Pancreas (tissue), 10 donors: ENCODE data around the gene FGF11. TPM values are rescaled to one million over a fixed set of nuclear protein-coding genes. Genes with fewer than 3 reads are reported as not detected.

Experiments
- ATAC-seq, 4 donors: fragments of 200-7000 bp; cut with Tn5 transposase; one replicate each; pipeline versions ENCODE4 v1.8.0 to v1.9.1; 2020; ENCODE audit warnings: mild to moderate bottlenecking in 4 of 4, moderate library complexity in 4 of 4
- DNase-seq, 6 donors: peaks; one replicate each; pipeline ENCODE4 v3.0.0-alpha.2; 2020
- FAIRE-seq: peaks from 2 replicates; lab custom pipeline; 2012; peaks lifted over from hg19 to GRCh38; lab: Jason Lieb, UNC
- H3K27ac ChIP-seq, 4 donors: fragments of 200-600 bp; sonication (generic); 1 replicate in 3 of 4; 2 replicates in 1 of 4; pipeline versions ENCODE4 v1.5.0 to v1.8.0; 2020
- H3K27me3 ChIP-seq, 4 donors: fragments of 200-600 bp; one replicate each; pipeline ENCODE4 v1.8.0; 2021
- H3K36me3 ChIP-seq, 3 donors: fragments of 200-600 bp; sonication (generic) in 1 of 3; one replicate each; pipeline versions ENCODE4 v1.5.0 to v1.8.0; 2020 to 2021
- H3K4me1 ChIP-seq, 3 donors: fragments of 200-600 bp; one replicate each; pipeline ENCODE4 v1.8.0; 2021
- H3K4me3 ChIP-seq, 4 donors: fragments of 200-600 bp; sonication (generic) in 2 of 4; one replicate each; pipeline versions ENCODE4 v1.5.0 to v1.8.0; 2020 to 2021
- H3K9me3 ChIP-seq, 4 donors: fragments of 200-600 bp; one replicate each; pipeline ENCODE4 v1.8.0; 2021
- CTCF ChIP-seq, 4 donors: fragments of 200-600 bp; sonication (generic) in 3 of 4; IDR thresholded peaks; one replicate each; pipeline versions ENCODE4 v1.5.0 to v1.8.0; 2021; ENCODE audit warnings: antibody characterized with exemption in 4 of 4
- WGBS, 2 donors: extraction: QIAGEN DNeasy Blood & Tissue Kit; methylation state at CpG; one replicate each; pipeline ENCODE4 v1.1.7; 2013; 5-methylcytosine and 5-hydroxymethylcytosine counted together
- intact Hi-C, 3 donors: fragments of 100-400 bp; cut with DNase I; formaldehyde crosslinking; loops; one replicate each; pipeline versions ENCODE4 v1.11.1 to v1.14.2; 2022
- polyA plus RNA-seq, 2 donors: library from polyadenylated mRNA; stranded (reverse); fragments of 200-250 nt; gene quantifications; one replicate each; pipeline ENCODE4 v1.2.3, GENCODE V29; 2013
- total RNA-seq, 6 donors: library from RNA; stranded (reverse); fragmentation: NEBNext Ultra II Directional in 4 of 6; extraction: Animal tissue kit (Norgen Biotek cat#: 25700) in 4 of 6; gene quantifications; one replicate each; pipeline versions ENCODE4 v1.2.1 to v1.2.4, GENCODE V29; 2021 to 2023
- donor health status: healthy with polysubstance abuse.
- donor health status: DM: no; HTN: no; CAD: no; lungs with moderate emphysema.
- donor health status: DM: no; HTN: no; CAD: no.
- donor health status: control.
- donor health status: control.
- donor health status: Bipolar disorder and iron deficiency.
- donor health status: DM: yes; HTN: yes; CAD: no.
- donor health status: DM: no; HTN: no; CAD: no.
- donor health status: DM: no; HTN: no; CAD: no.
- donor health status: DM: yes; HTN: yes; CAD: no.

Gene FGF11
- total and polyA plus RNA-seq, 8 donors, result 0.09 to 1.1 (median 0.43) TPM

GRCh38 chr17:7486181-7486580 lies 46.9 kb downstream of the FGF11 start:
- Histone ChIP-seq H3K9me3 (no peaks in the 10 kb centered on the region), H3K36me3 (no peaks in the 10 kb centered on the region), H3K27ac (no peak overlapping the region), H3K27me3 (no peaks in the 10 kb centered on the region), H3K4me3 (peak overlapping the region in 3 of 4 donors; percentile 27 to 68 (median 57)), H3K4me1 (peaks cover 18 to 39% (median 27%) of the 10 kb centered on the region in 3 donors)
- no peak for FAIRE-seq
- no peak for DNase-seq
- 41 to 45% methylated on average over 3 of the region's 3 CpGs for WGBS, 2 donors
- no peak for TF ChIP-seq CTCF (IDR thresholded peaks at IDR 0.05)
- intact Hi-C loops, result no loop called here
- no peak for ATAC-seq

GRCh38 chr17:7490144-7490543 lies 50.8 kb downstream of the FGF11 start:
- H3K4me3 ChIP-seq, result no peak overlapping the region
- no peak overlapping the region for H3K27ac ChIP-seq
- H3K9me3 ChIP-seq, result no peaks in the 10 kb centered on the region
- no peaks in the 10 kb centered on the region for H3K27me3 ChIP-seq
- intact Hi-C loops, result no loop called here
- WGBS, 2 donors, result 71 to 74% methylated on average over 8 of the region's 8 CpGs
- FAIRE-seq (no peak), DNase-seq (peak in 2 of 6 donors; percentile 1 to 3), ATAC-seq (no peak)
- TF ChIP-seq CTCF (IDR thresholded peaks at IDR 0.05), result no peak
- no peaks in the 10 kb centered on the region for H3K36me3 ChIP-seq
- peaks cover 18 to 39% (median 27%) of the 10 kb centered on the region in 3 donors for H3K4me1 ChIP-seq

GRCh38 chr17:7491583-7491982 lies 52.3 kb downstream of the FGF11 start:
- H3K27ac ChIP-seq, result no peak overlapping the region
- intact Hi-C loops, result no loop called here
- peak in 2 of 4 donors; percentile 23 to 28 for ATAC-seq
- FAIRE-seq, result no peak
- 93% methylated on average over 1 of the region's 1 CpG for WGBS, 2 donors
- no peaks in the 10 kb centered on the region for H3K9me3 ChIP-seq
- TF ChIP-seq CTCF (IDR thresholded peaks at IDR 0.05), result no peak
- H3K4me1 ChIP-seq, result peaks cover 14 to 28% (median 18%) of the 10 kb centered on the region in 3 donors
- H3K4me3 ChIP-seq, result no peak overlapping the region
- no peak for DNase-seq
- H3K27me3 ChIP-seq, result no peaks in the 10 kb centered on the region
- peaks cover 0 to 4% (median 3%) of the 10 kb centered on the region in 3 donors for H3K36me3 ChIP-seq

GRCh38 chr17:7493941-7494340 lies 54.6 kb downstream of the FGF11 start:
- H3K9me3 ChIP-seq, result no peaks in the 10 kb centered on the region
- 88 to 90% methylated on average over 3 of the region's 3 CpGs for WGBS, 2 donors
- DNase-seq (no peak), ATAC-seq (no peak), FAIRE-seq (no peak)
- H3K4me3 ChIP-seq, result no peak overlapping the region
- no peak overlapping the region for H3K27ac ChIP-seq
- intact Hi-C loops, result no loop called here
- peaks cover 0 to 26% (median 25%) of the 10 kb centered on the region in 3 donors for H3K36me3 ChIP-seq
- no peak for TF ChIP-seq CTCF (IDR thresholded peaks at IDR 0.05)
- H3K4me1 ChIP-seq, result peaks cover 0 to 11% (median 4%) of the 10 kb centered on the region in 3 donors
- no peaks in the 10 kb centered on the region for H3K27me3 ChIP-seq

Other genes with a start within 250 kb of the FGF11 start
Only the 30 nearest of the 40 such genes appear.
- 10 to 100 TPM; 42.0 to 75.2 (median 53.8) TPM for gene CTDNEP1, start 187.8 kb upstream of the FGF11 start, total RNA-seq
- 10 to 100 TPM; 47.4 to 67.9 TPM for gene CTDNEP1, start 187.8 kb upstream of the FGF11 start, polyA plus RNA-seq
- 10 to 100 TPM; 11.7 to 27.1 (median 19.5) TPM for gene ELP5, start 187.3 kb upstream of the FGF11 start, total RNA-seq
- 10 to 100 TPM; 14.1 to 41.1 TPM for gene ELP5, start 187.3 kb upstream of the FGF11 start, polyA plus RNA-seq
- 10 to 100 TPM; 49.1 to 89.7 (median 62.7) TPM for gene CLDN7, start 177.0 kb upstream of the FGF11 start, total RNA-seq
- gene CLDN7, start 177.0 kb upstream of the FGF11 start, polyA plus RNA-seq, result 10 to 100 TPM; 55.7 to 69.1 TPM
- under 1 TPM; 0.16 to 0.95 (median 0.37) TPM for gene SLC2A4, start 157.8 kb upstream of the FGF11 start, total RNA-seq
- 1 to 10 TPM; 1.0 to 1.8 TPM for gene SLC2A4, start 157.8 kb upstream of the FGF11 start, polyA plus RNA-seq
- under 1 TPM; 0.12 to 0.59 (median 0.29) TPM for gene YBX2, start 144.9 kb upstream of the FGF11 start, total RNA-seq
- gene YBX2, start 144.9 kb upstream of the FGF11 start, polyA plus RNA-seq, result 1 to 10 TPM; 1.2 TPM
- gene EIF5A, start 131.9 kb upstream of the FGF11 start, total RNA-seq, result 100 to 1,000 TPM; 104 to 220 (median 187) TPM
- gene EIF5A, start 131.9 kb upstream of the FGF11 start, polyA plus RNA-seq, result 100 to 1,000 TPM; 167 to 205 TPM
- gene GPS2, start 124.2 kb upstream of the FGF11 start, total RNA-seq, result 10 to 100 TPM; 22.1 to 33.5 (median 27.6) TPM
- gene GPS2, start 124.2 kb upstream of the FGF11 start, polyA plus RNA-seq, result 100 to 1,000 TPM in 1 of 2 donors, 10 to 100 TPM in 1; 68.9 to 101 TPM
- gene NEURL4, start 110.2 kb upstream of the FGF11 start, total RNA-seq, result 10 to 100 TPM; 12.6 to 27.1 (median 15.4) TPM
- 10 to 100 TPM; 49.0 to 72.1 TPM for gene NEURL4, start 110.2 kb upstream of the FGF11 start, polyA plus RNA-seq
- gene ACAP1, start 103.0 kb upstream of the FGF11 start, total RNA-seq, result 1 to 10 TPM; 1.6 to 5.6 (median 3.0) TPM
- gene ACAP1, start 103.0 kb upstream of the FGF11 start, polyA plus RNA-seq, result 1 to 10 TPM; 2.9 to 4.4 TPM
- gene KCTD11, start 87.3 kb upstream of the FGF11 start, total RNA-seq, result 1 to 10 TPM; 3.4 to 6.6 (median 4.3) TPM
- gene KCTD11, start 87.3 kb upstream of the FGF11 start, polyA plus RNA-seq, result 1 to 10 TPM; 7.2 TPM
- gene TMEM95, start 84.4 kb upstream of the FGF11 start, total RNA-seq, result not detected
- gene TMEM95, start 84.4 kb upstream of the FGF11 start, polyA plus RNA-seq, result not detected
- 1 to 10 TPM; 4.9 to 9.0 (median 5.7) TPM for gene TNK1, start 58.4 kb upstream of the FGF11 start, total RNA-seq
- 10 to 100 TPM; 10.8 to 13.8 TPM for gene TNK1, start 58.4 kb upstream of the FGF11 start, polyA plus RNA-seq
- gene PLSCR3, start 45.0 kb upstream of the FGF11 start, total RNA-seq, result 10 to 100 TPM in 2 of 6 donors, 1 to 10 TPM in 4; 6.5 to 15.6 (median 9.0) TPM
- gene PLSCR3, start 45.0 kb upstream of the FGF11 start, polyA plus RNA-seq, result 10 to 100 TPM; 14.0 to 20.1 TPM
- 10 to 100 TPM; 32.8 to 53.5 (median 43.1) TPM for gene TMEM256, start 35.4 kb upstream of the FGF11 start, total RNA-seq
- gene TMEM256, start 35.4 kb upstream of the FGF11 start, polyA plus RNA-seq, result 100 to 1,000 TPM in 1 of 2 donors, 10 to 100 TPM in 1; 88.3 to 119 TPM
- gene NLGN2, start 31.7 kb upstream of the FGF11 start, total RNA-seq, result 1 to 10 TPM; 2.9 to 8.4 (median 4.5) TPM
- 10 to 100 TPM in 1 of 2 donors, 1 to 10 TPM in 1; 7.4 to 13.7 TPM for gene NLGN2, start 31.7 kb upstream of the FGF11 start, polyA plus RNA-seq
- gene SPEM1, start 19.2 kb upstream of the FGF11 start, total RNA-seq, result not detected
- not detected for gene SPEM1, start 19.2 kb upstream of the FGF11 start, polyA plus RNA-seq
- not detected for gene SPEM2, start 13.9 kb upstream of the FGF11 start, total RNA-seq
- gene SPEM2, start 13.9 kb upstream of the FGF11 start, polyA plus RNA-seq, result not detected
- gene SPEM3, start 10.7 kb upstream of the FGF11 start, total RNA-seq, result not detected
- gene SPEM3, start 10.7 kb upstream of the FGF11 start, polyA plus RNA-seq, result not detected
- 1 to 10 TPM; 2.4 to 7.8 (median 3.6) TPM for gene TMEM102, start 4.1 kb upstream of the FGF11 start, total RNA-seq
- 1 to 10 TPM; 2.2 to 2.9 TPM for gene TMEM102, start 4.1 kb upstream of the FGF11 start, polyA plus RNA-seq
- gene CHRNB1, start 5.5 kb downstream of the FGF11 start, total RNA-seq, result 10 to 100 TPM in 2 of 6 donors, 1 to 10 TPM in 4; 7.5 to 15.0 (median 8.7) TPM
- gene CHRNB1, start 5.5 kb downstream of the FGF11 start, polyA plus RNA-seq, result 10 to 100 TPM in 1 of 2 donors, 1 to 10 TPM in 1; 9.7 to 11.1 TPM
- 10 to 100 TPM; 20.3 to 30.2 (median 22.2) TPM for gene ZBTB4, start 40.1 kb downstream of the FGF11 start, total RNA-seq
- gene ZBTB4, start 40.1 kb downstream of the FGF11 start, polyA plus RNA-seq, result 10 to 100 TPM; 17.3 to 19.2 TPM
- not detected for gene SLC35G6, start 41.9 kb downstream of the FGF11 start, total RNA-seq
- under 1 TPM in 1 of 2 donors, not detected in 1; 0.08 TPM for gene SLC35G6, start 41.9 kb downstream of the FGF11 start, polyA plus RNA-seq
- gene POLR2A, start 44.9 kb downstream of the FGF11 start, total RNA-seq, result 10 to 100 TPM; 45.7 to 62.6 (median 53.8) TPM
- gene POLR2A, start 44.9 kb downstream of the FGF11 start, polyA plus RNA-seq, result 10 to 100 TPM; 24.5 to 83.6 TPM
- gene TNFSF12, start 109.5 kb downstream of the FGF11 start, total RNA-seq, result 10 to 100 TPM; 11.0 to 21.2 (median 12.7) TPM
- 10 to 100 TPM; 24.2 to 27.7 TPM for gene TNFSF12, start 109.5 kb downstream of the FGF11 start, polyA plus RNA-seq
- 10 to 100 TPM; 10.5 to 31.2 (median 15.4) TPM for gene TNFSF13, start 119.2 kb downstream of the FGF11 start, total RNA-seq
- gene TNFSF13, start 119.2 kb downstream of the FGF11 start, polyA plus RNA-seq, result 10 to 100 TPM; 16.9 to 17.8 TPM
- 10 to 100 TPM; 14.7 to 24.1 (median 15.7) TPM for gene SENP3, start 122.4 kb downstream of the FGF11 start, total RNA-seq
- 10 to 100 TPM; 25.5 to 33.1 TPM for gene SENP3, start 122.4 kb downstream of the FGF11 start, polyA plus RNA-seq
- 10 to 100 TPM in 3 of 6 donors, 1 to 10 TPM in 3; 3.7 to 60.0 (median 11.1) TPM for gene CD68, start 140.1 kb downstream of the FGF11 start, total RNA-seq
- gene CD68, start 140.1 kb downstream of the FGF11 start, polyA plus RNA-seq, result 1 to 10 TPM; 1.8 to 9.7 TPM
- gene MPDU1, start 144.3 kb downstream of the FGF11 start, total RNA-seq, result 10 to 100 TPM; 12.3 to 27.1 (median 18.3) TPM
- gene MPDU1, start 144.3 kb downstream of the FGF11 start, polyA plus RNA-seq, result 10 to 100 TPM; 46.3 to 48.2 TPM
- gene SOX15, start 150.6 kb downstream of the FGF11 start, total RNA-seq, result under 1 TPM in 3 of 6 donors, not detected in 3; 0.18 to 0.35 (median 0.25) TPM
- gene SOX15, start 150.6 kb downstream of the FGF11 start, polyA plus RNA-seq, result 1 to 10 TPM in 1 of 2 donors, under 1 TPM in 1; 0.53 to 1.0 TPM
- 10 to 100 TPM in 4 of 6 donors, 1 to 10 TPM in 2; 7.8 to 16.6 (median 12.3) TPM for gene FXR2, start 175.4 kb downstream of the FGF11 start, total RNA-seq
- gene FXR2, start 175.4 kb downstream of the FGF11 start, polyA plus RNA-seq, result 10 to 100 TPM; 19.8 to 25.6 TPM